Measurements from ENCODE around the gene HARBI1. TPM values are rescaled to one million over a fixed set of nuclear protein-coding genes. Genes with fewer than 3 reads are reported as not detected.

Gene HARBI1
- total RNA-seq, 3 donors from 2014 or later: 1.6 to 9.1 (median 3.5) TPM

- intact Hi-C loops (cut with DNase I; ENCODE audit: low total_unique reads): no loop called here
- Histone ChIP-seq H3K27me3 (no peaks in the 10 kb centered on the region), H3K9me3 (no peaks in the 10 kb centered on the region), H3K36me3 (no peaks in the 10 kb centered on the region), H3K4me3 (no peak overlapping the region), H3K27ac (no peak overlapping the region), H3K4me1 (peaks cover 0 to 4% of the 10 kb centered on the region in 2 donors)
- DNase-seq (ENCODE audit: low spot score in 2 of 2): no peak
- TF ChIP-seq POLR2AphosphoS5 (IDR thresholded peaks at IDR 0.05): no peak
- no peak for TF ChIP-seq CTCF (IDR thresholded peaks at IDR 0.05)
- TF ChIP-seq POLR2A (IDR thresholded peaks at IDR 0.05): no peak
Observed at GRCh38 chr11:46574656-46575055, 42.4 kb downstream of the HARBI1 start.

- Histone ChIP-seq H3K9me3 (no peaks in the 10 kb centered on the region), H3K4me1 (peaks cover 0 to 4% of the 10 kb centered on the region in 2 donors), H3K36me3 (no peaks in the 10 kb centered on the region), H3K27me3 (no peaks in the 10 kb centered on the region), H3K27ac (no peak overlapping the region), H3K4me3 (no peak overlapping the region)
- TF ChIP-seq CTCF (IDR thresholded peaks at IDR 0.05): no peak
- no peak for TF ChIP-seq POLR2AphosphoS5 (IDR thresholded peaks at IDR 0.05)
- TF ChIP-seq POLR2A (IDR thresholded peaks at IDR 0.05): no peak
- intact Hi-C loops (cut with DNase I; ENCODE audit: low total_unique reads): no loop called here
- DNase-seq (ENCODE audit: low spot score in 2 of 2): no peak
Observed at GRCh38 chr11:46570790-46571398, 46.1 kb downstream of the HARBI1 start.

GRCh38 chr11:46565232-46565840 lies 51.7 kb downstream of the HARBI1 start:
- Histone ChIP-seq H3K9me3 (no peaks in the 10 kb centered on the region), H3K36me3 (no peaks in the 10 kb centered on the region), H3K27ac (no peak overlapping the region), H3K4me3 (no peak overlapping the region), H3K27me3 (no peaks in the 10 kb centered on the region), H3K4me1 (peaks cover 0 to 6% of the 10 kb centered on the region in 2 donors)
- intact Hi-C loops (cut with DNase I; ENCODE audit: low total_unique reads): no loop called here
- DNase-seq (ENCODE audit: low spot score in 2 of 2): no peak
- no peak for TF ChIP-seq CTCF (IDR thresholded peaks at IDR 0.05)
- no peak for TF ChIP-seq POLR2AphosphoS5 (IDR thresholded peaks at IDR 0.05)
- TF ChIP-seq POLR2A (IDR thresholded peaks at IDR 0.05): no peak

GRCh38 chr11:46564459-46564858 lies 52.6 kb downstream of the HARBI1 start:
- no peak for DNase-seq (ENCODE audit: low spot score in 2 of 2)

More at GRCh38 chr11:46564459-46564858, 52.6 kb downstream of the HARBI1 start:
- no peak for TF ChIP-seq CTCF (IDR thresholded peaks at IDR 0.05)
- TF ChIP-seq POLR2A (IDR thresholded peaks at IDR 0.05): no peak
- no peak for TF ChIP-seq POLR2AphosphoS5 (IDR thresholded peaks at IDR 0.05)
- peaks cover 0 to 5% of the 10 kb centered on the region in 2 donors for H3K4me1 ChIP-seq
- H3K4me3 ChIP-seq: no peak overlapping the region
- intact Hi-C loops (cut with DNase I; ENCODE audit: low total_unique reads): no loop called here
- no peak overlapping the region for H3K27ac ChIP-seq
- no peaks in the 10 kb centered on the region for H3K9me3 ChIP-seq
- H3K36me3 ChIP-seq: no peaks in the 10 kb centered on the region
- H3K27me3 ChIP-seq: no peaks in the 10 kb centered on the region

All from breast epithelium (tissue), 4 donors.